ENCODE measurements around the gene GPR39. TPM values are rescaled to one million over a fixed set of nuclear protein-coding genes. Genes with fewer than 3 reads are reported as not detected.

Gene GPR39
- total and polyA plus RNA-seq, 2 donors, result 0.09 to 1.0 TPM

DNA sequence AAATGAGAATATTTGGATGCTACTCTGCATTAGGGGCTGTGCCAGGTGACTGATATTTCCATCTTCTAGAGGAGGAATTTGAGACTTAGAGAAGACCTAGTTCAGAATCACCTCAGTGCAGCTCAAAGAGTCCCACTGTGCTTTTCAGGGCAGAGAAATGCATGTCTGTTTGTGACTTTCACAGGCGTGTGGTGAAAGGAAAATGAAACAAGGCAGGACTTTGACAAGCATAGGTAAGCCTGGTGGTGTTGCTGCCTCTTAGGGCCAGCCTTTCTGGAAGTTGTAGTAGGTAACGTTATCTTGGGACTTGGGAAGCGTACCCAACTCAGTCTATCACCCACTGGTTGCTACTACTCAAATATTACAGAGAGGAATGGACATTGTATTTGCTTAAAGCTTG is 2.6 kb downstream of the GPR39 start:
- Histone ChIP-seq H3K27me3 (ENCODE audit: control insufficient read depth in 2 of 2, insufficient read depth in 1 of 2, low read length in 1 of 2) (peaks cover 2 to 27% of the 10 kb centered on the region in 2 donors), H3K27ac (ENCODE audit: low read depth in 1 of 2, low read length in 1 of 2) (no peak overlapping the region), H3K36me3 (ENCODE audit: control insufficient read depth in 2 of 2, insufficient read depth in 2 of 2, low read length in 1 of 2) (no peaks in the 10 kb centered on the region), H3K4me1 (ENCODE audit: control insufficient read depth in 2 of 2, insufficient read depth in 2 of 2, low read length in 2 of 2) (peaks cover 0 to 4% of the 10 kb centered on the region in 2 donors), H3K9me3 (ENCODE audit: control insufficient read depth in 2 of 2, insufficient read depth in 1 of 2, low read length in 1 of 2) (no peaks in the 10 kb centered on the region), H3K4me3 (ENCODE audit: low read length in 2 of 2) (no peak overlapping the region)
- DNase-seq (ENCODE audit: low read depth in 6 of 9, low spot score in 9 of 9), result no peak
- WGBS, result 90% methylated on average over 3 of the region's 3 CpGs

- Histone ChIP-seq H3K9me3 (ENCODE audit: control insufficient read depth in 2 of 2, insufficient read depth in 1 of 2, low read length in 1 of 2) (no peaks in the 10 kb centered on the region), H3K27me3 (ENCODE audit: control insufficient read depth in 2 of 2, insufficient read depth in 1 of 2, low read length in 1 of 2) (peaks cover 2 to 27% of the 10 kb centered on the region in 2 donors), H3K4me1 (ENCODE audit: control insufficient read depth in 2 of 2, insufficient read depth in 2 of 2, low read length in 2 of 2) (peaks cover 0 to 4% of the 10 kb centered on the region in 2 donors), H3K27ac (ENCODE audit: low read depth in 1 of 2, low read length in 1 of 2) (no peak overlapping the region), H3K36me3 (ENCODE audit: control insufficient read depth in 2 of 2, insufficient read depth in 2 of 2, low read length in 1 of 2) (no peaks in the 10 kb centered on the region), H3K4me3 (ENCODE audit: low read length in 2 of 2) (no peak overlapping the region)
- WGBS, result 90% methylated on average over 6 of the region's 6 CpGs
- no peak for DNase-seq (ENCODE audit: low read depth in 6 of 9, low spot score in 9 of 9)
Observed at GRCh38 chr2:132419941-132420340, 3.3 kb downstream of the GPR39 start.

- H3K27me3 ChIP-seq (ENCODE audit: control insufficient read depth in 2 of 2, insufficient read depth in 1 of 2, low read length in 1 of 2), result peaks cover 2 to 18% of the 10 kb centered on the region in 2 donors
- no peak overlapping the region for H3K27ac ChIP-seq (ENCODE audit: low read depth in 1 of 2, low read length in 1 of 2)
- no peaks in the 10 kb centered on the region for H3K36me3 ChIP-seq (ENCODE audit: control insufficient read depth in 2 of 2, insufficient read depth in 2 of 2, low read length in 1 of 2)
- peaks cover 0 to 4% of the 10 kb centered on the region in 2 donors for H3K4me1 ChIP-seq (ENCODE audit: control insufficient read depth in 2 of 2, insufficient read depth in 2 of 2, low read length in 2 of 2)
- no peaks in the 10 kb centered on the region for H3K9me3 ChIP-seq (ENCODE audit: control insufficient read depth in 2 of 2, insufficient read depth in 1 of 2, low read length in 1 of 2)
- DNase-seq (ENCODE audit: low read depth in 6 of 9, low spot score in 9 of 9), result no peak
- H3K4me3 ChIP-seq (ENCODE audit: low read length in 2 of 2), result no peak overlapping the region
- WGBS, result 87% methylated on average over 2 of the region's 2 CpGs
Observed at GRCh38 chr2:132420816-132421805, 4.5 kb downstream of the GPR39 start.

DNA sequence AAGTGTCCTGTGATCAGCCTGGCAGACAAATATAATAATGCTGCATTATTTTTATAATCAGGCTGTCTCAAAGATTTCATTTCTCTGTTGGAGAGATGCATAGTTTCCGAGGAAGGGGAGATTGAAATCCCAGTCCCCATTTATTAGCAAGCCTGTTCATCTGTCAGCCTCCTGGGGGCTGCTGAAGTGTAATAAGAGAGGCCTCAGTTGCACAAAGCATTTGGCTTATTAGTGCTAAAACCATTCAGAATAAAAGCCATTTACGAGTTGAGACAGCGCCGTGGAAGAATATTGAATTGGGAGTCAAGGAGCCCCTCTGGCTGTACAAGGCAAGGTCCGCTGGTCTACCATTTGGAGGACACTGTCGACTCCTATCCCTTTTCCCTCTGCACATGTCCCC is 6.1 kb downstream of the GPR39 start:
- 95% methylated on average over 6 of the region's 6 CpGs for WGBS
- Histone ChIP-seq H3K27ac (ENCODE audit: low read depth in 1 of 2, low read length in 1 of 2) (no peak overlapping the region), H3K9me3 (ENCODE audit: control insufficient read depth in 2 of 2, insufficient read depth in 1 of 2, low read length in 1 of 2) (no peaks in the 10 kb centered on the region), H3K4me1 (ENCODE audit: control insufficient read depth in 2 of 2, insufficient read depth in 2 of 2, low read length in 2 of 2) (no peaks in the 10 kb centered on the region), H3K36me3 (ENCODE audit: control insufficient read depth in 2 of 2, insufficient read depth in 2 of 2, low read length in 1 of 2) (no peaks in the 10 kb centered on the region), H3K4me3 (ENCODE audit: low read length in 2 of 2) (no peak overlapping the region), H3K27me3 (ENCODE audit: control insufficient read depth in 2 of 2, insufficient read depth in 1 of 2, low read length in 1 of 2) (peaks cover 0 to 2% of the 10 kb centered on the region in 2 donors)
- no peak for DNase-seq (ENCODE audit: low read depth in 6 of 9, low spot score in 9 of 9)

- Histone ChIP-seq H3K9me3 (ENCODE audit: control insufficient read depth in 2 of 2, insufficient read depth in 1 of 2, low read length in 1 of 2) (no peaks in the 10 kb centered on the region), H3K27ac (ENCODE audit: low read depth in 1 of 2, low read length in 1 of 2) (no peak overlapping the region), H3K36me3 (ENCODE audit: control insufficient read depth in 2 of 2, insufficient read depth in 2 of 2, low read length in 1 of 2) (no peaks in the 10 kb centered on the region), H3K27me3 (ENCODE audit: control insufficient read depth in 2 of 2, insufficient read depth in 1 of 2, low read length in 1 of 2) (no peaks in the 10 kb centered on the region), H3K4me1 (ENCODE audit: control insufficient read depth in 2 of 2, insufficient read depth in 2 of 2, low read length in 2 of 2) (no peaks in the 10 kb centered on the region), H3K4me3 (ENCODE audit: low read length in 2 of 2) (no peak overlapping the region)
- no peak for DNase-seq (ENCODE audit: low read depth in 6 of 9, low spot score in 9 of 9)
- WGBS, result 94% methylated on average over 5 of the region's 5 CpGs
Observed at GRCh38 chr2:132424526-132425121, 8.0 kb downstream of the GPR39 start.

- Histone ChIP-seq H3K36me3 (ENCODE audit: control insufficient read depth in 2 of 2, insufficient read depth in 2 of 2, low read length in 1 of 2) (no peaks in the 10 kb centered on the region), H3K4me1 (ENCODE audit: control insufficient read depth in 2 of 2, insufficient read depth in 2 of 2, low read length in 2 of 2) (no peaks in the 10 kb centered on the region), H3K9me3 (ENCODE audit: control insufficient read depth in 2 of 2, insufficient read depth in 1 of 2, low read length in 1 of 2) (no peaks in the 10 kb centered on the region), H3K4me3 (ENCODE audit: low read length in 2 of 2) (no peak overlapping the region), H3K27ac (ENCODE audit: low read depth in 1 of 2, low read length in 1 of 2) (no peak overlapping the region), H3K27me3 (ENCODE audit: control insufficient read depth in 2 of 2, insufficient read depth in 1 of 2, low read length in 1 of 2) (no peaks in the 10 kb centered on the region)
- DNase-seq (ENCODE audit: low read depth in 6 of 9, low spot score in 9 of 9), result no peak
- WGBS, result 90% methylated on average over 3 of the region's 3 CpGs
Observed at GRCh38 chr2:132426033-132426432, 9.4 kb downstream of the GPR39 start.

DNA sequence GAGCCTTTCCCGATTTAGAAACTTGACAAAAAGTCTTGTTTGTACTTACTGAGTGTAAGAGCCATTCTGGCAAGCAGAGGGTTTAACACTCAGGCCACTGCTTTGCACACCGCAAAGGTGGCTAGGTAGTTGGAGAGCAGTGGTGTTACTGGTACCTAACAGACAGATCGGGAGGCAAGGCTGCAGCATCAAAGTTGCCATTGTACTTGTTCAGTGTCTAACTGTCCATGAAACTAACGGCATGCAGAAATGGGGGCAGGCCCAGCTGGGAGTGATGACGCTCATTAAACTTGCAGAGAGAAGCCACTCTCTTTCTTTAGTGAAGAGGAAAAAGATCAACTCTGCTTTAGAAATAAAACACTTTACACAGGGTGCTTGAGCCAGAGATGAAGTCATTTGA is 10.1 kb downstream of the GPR39 start:
- Histone ChIP-seq H3K27ac (ENCODE audit: low read depth in 1 of 2, low read length in 1 of 2) (no peak overlapping the region), H3K4me1 (ENCODE audit: control insufficient read depth in 2 of 2, insufficient read depth in 2 of 2, low read length in 2 of 2) (no peaks in the 10 kb centered on the region), H3K9me3 (ENCODE audit: control insufficient read depth in 2 of 2, insufficient read depth in 1 of 2, low read length in 1 of 2) (no peaks in the 10 kb centered on the region), H3K36me3 (ENCODE audit: control insufficient read depth in 2 of 2, insufficient read depth in 2 of 2, low read length in 1 of 2) (no peaks in the 10 kb centered on the region), H3K4me3 (ENCODE audit: low read length in 2 of 2) (no peak overlapping the region), H3K27me3 (ENCODE audit: control insufficient read depth in 2 of 2, insufficient read depth in 1 of 2, low read length in 1 of 2) (no peaks in the 10 kb centered on the region)
- no peak for DNase-seq (ENCODE audit: low read depth in 6 of 9, low spot score in 9 of 9)
- whole genome bisulfite sequencing, result 94% methylated on average over 5 of the region's 5 CpGs

DNA sequence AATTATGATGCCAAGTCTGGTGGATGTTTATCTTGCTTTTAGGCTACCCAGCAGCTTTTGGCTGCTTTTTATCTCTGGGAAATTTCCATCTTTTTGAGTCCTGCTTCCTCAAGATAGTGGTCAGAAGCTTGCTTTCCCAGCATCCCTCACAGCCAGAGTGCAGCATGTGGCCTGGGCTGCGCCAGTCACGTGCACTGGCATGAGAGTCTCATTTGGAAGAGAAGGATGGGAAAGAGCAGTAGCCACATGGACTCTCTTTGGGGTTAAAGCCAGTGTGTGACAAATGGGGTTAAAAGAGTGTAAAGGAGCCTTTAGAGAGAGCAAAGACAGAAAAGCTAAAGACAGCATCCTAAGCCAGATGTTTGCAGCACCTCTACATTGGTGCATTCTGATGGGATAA is 12.7 kb downstream of the GPR39 start:
- Histone ChIP-seq H3K27me3 (ENCODE audit: control insufficient read depth in 2 of 2, insufficient read depth in 1 of 2, low read length in 1 of 2) (no peaks in the 10 kb centered on the region), H3K4me1 (ENCODE audit: control insufficient read depth in 2 of 2, insufficient read depth in 2 of 2, low read length in 2 of 2) (no peaks in the 10 kb centered on the region), H3K27ac (ENCODE audit: low read depth in 1 of 2, low read length in 1 of 2) (no peak overlapping the region), H3K9me3 (ENCODE audit: control insufficient read depth in 2 of 2, insufficient read depth in 1 of 2, low read length in 1 of 2) (no peaks in the 10 kb centered on the region), H3K36me3 (ENCODE audit: control insufficient read depth in 2 of 2, insufficient read depth in 2 of 2, low read length in 1 of 2) (no peaks in the 10 kb centered on the region), H3K4me3 (ENCODE audit: low read length in 2 of 2) (no peak overlapping the region)
- 90% methylated on average over 2 of the region's 2 CpGs for WGBS
- no peak for DNase-seq (ENCODE audit: low read depth in 6 of 9, low spot score in 9 of 9)

DNA sequence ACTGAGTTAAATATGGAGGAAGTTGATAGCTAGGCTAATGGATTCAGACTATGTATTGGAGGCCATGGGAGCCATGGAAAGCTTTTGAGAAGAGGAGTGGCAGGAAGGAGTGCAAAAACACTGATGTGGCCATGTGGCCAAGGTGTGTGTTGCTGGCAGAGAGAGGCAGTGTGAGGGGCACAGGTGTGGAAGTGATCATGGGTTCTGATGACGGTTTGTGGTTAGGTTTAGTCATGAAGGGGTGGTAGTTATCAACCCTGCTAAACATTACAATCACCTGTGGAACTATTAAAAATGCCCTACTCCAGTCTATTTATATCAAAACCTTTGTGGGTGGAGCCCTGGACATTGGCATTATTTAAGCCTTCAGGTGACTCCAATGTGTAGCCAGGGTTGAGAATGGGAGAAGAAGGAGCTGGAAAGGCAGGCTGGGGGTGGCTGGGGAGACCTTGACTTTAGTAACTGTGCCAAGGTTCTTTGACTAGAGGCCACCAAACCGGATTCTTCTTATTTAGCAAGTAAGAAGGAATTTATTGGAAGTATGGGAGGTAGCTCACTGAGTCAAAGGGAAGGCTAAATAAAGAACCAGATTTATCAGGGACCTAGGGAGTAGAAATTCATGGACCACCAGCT is 13.5 kb downstream of the GPR39 start:
- no peaks in the 10 kb centered on the region for H3K9me3 ChIP-seq (ENCODE audit: control insufficient read depth in 2 of 2, insufficient read depth in 1 of 2, low read length in 1 of 2)
- H3K36me3 ChIP-seq (ENCODE audit: control insufficient read depth in 2 of 2, insufficient read depth in 2 of 2, low read length in 1 of 2), result no peaks in the 10 kb centered on the region
- H3K27me3 ChIP-seq (ENCODE audit: control insufficient read depth in 2 of 2, insufficient read depth in 1 of 2, low read length in 1 of 2), result no peaks in the 10 kb centered on the region
- 82% methylated on average over 2 of the region's 2 CpGs for WGBS
- H3K4me1 ChIP-seq (ENCODE audit: control insufficient read depth in 2 of 2, insufficient read depth in 2 of 2, low read length in 2 of 2), result no peaks in the 10 kb centered on the region
- H3K27ac ChIP-seq (ENCODE audit: low read depth in 1 of 2, low read length in 1 of 2), result no peak overlapping the region
- H3K4me3 ChIP-seq (ENCODE audit: low read length in 2 of 2), result no peak overlapping the region
- DNase-seq (ENCODE audit: low read depth in 6 of 9, low spot score in 9 of 9), result no peak

Measured in thymus (tissue), 11 donors.